A549 (cell line): ENCODE data around the gene MAP1LC3B2. TPM values are rescaled to one million over a fixed set of nuclear protein-coding genes. Genes with fewer than 3 reads are reported as not detected.
A peak's percentile ranks its signal among the peaks of the same experiment; 100 is the strongest.

ENCODE experiments used
- ATAC-seq, 2 experiments: fragments of 200-7000 bp in 1 of 2; fragments of >200 bp in 1 of 2; cut with Nextera tagmentation in 1 of 2; cut with Tn5 transposase in 1 of 2; 3 replicates each; pipeline versions ENCODE4 v1.8.0 to v1.9.1; 2018 to 2020; ENCODE audit warnings: mild to moderate bottlenecking in 1 of 2, moderate library complexity in 1 of 2
- CTCF ChIA-PET: fragments of 300-600 bp; sonication (Branson Sonifier 250); formaldehyde crosslinking; extraction: SDS; loops from one replicate; lab custom pipeline; 2021; ENCODE audit warnings: antibody characterized with exemption, inconsistent platforms; lab: Yijun Ruan, JAX
- POLR2A ChIA-PET: fragments of 350-600 bp; formaldehyde crosslinking; extraction: SDS; loops from one replicate; lab custom pipeline; 2021; ENCODE audit warnings: antibody characterized with exemption, inconsistent platforms; lab: Yijun Ruan, JAX
- DNase-seq, 2 experiments: peaks; one replicate each; pipeline versions ENCODE4 v3.0.0 to v3.0.0-alpha.2; 2011 to 2016; ENCODE audit warnings: low read depth in 1 of 2, low spot score in 1 of 2
- FAIRE-seq: peaks from 2 replicates; lab custom pipeline; 2011; peaks lifted over from hg19 to GRCh38; lab: Jason Lieb, UNC
- H3K27ac ChIP-seq, 2 experiments: fragments of >200 bp; sonication (Bioruptor Twin); formaldehyde crosslinking; 3 replicates each; pipeline ENCODE4 v1.5.1; 2016 to 2017
- H3K4me1 ChIP-seq: fragments of >200 bp; sonication (Bioruptor Twin); formaldehyde crosslinking; 3 replicates; pipeline ENCODE4 v1.6.1; 2016
- H3K4me2 ChIP-seq: fragments of >200 bp; sonication (Bioruptor Twin); formaldehyde crosslinking; 3 replicates; pipeline ENCODE4 v1.6.1; 2016
- H3K4me3 ChIP-seq: fragments of >200 bp; sonication (Bioruptor Twin); formaldehyde crosslinking; 3 replicates; pipeline ENCODE4 v1.5.1; 2016
- H3K9me3 ChIP-seq: fragments of >200 bp; sonication (Bioruptor Twin); formaldehyde crosslinking; 3 replicates; pipeline ENCODE4 v1.6.1; 2016
- BCL3 ChIP-seq: fragments of >200 bp; sonication (Bioruptor Twin); formaldehyde crosslinking; IDR thresholded peaks from 3 replicates; pipeline ENCODE4 v1.6.1; 2016
- CEBPB ChIP-seq, 2 experiments: fragments of >200 bp in 1 of 2; sonication (Bioruptor Twin) in 1 of 2; formaldehyde crosslinking in 1 of 2; IDR thresholded peaks; 2 replicates each; pipeline ENCODE4 v1.6.1; 2012 to 2016
- EHF ChIP-seq: fragments of 250-450 bp; sonication (Bioruptor Pico); IDR thresholded peaks from 2 replicates; pipeline ENCODE4 v1.5.0; 2020; ENCODE audit warnings: mild to moderate bottlenecking
- EHMT2 ChIP-seq: fragments of 200-600 bp; sonication (generic); IDR thresholded peaks from 2 replicates; pipeline ENCODE4 v1.6.1; 2016; ENCODE audit warnings: antibody characterized with exemption, low read depth, mild to moderate bottlenecking, moderate library complexity
- EP300 ChIP-seq, 2 experiments: fragments of >200 bp; sonication (Bioruptor Twin); formaldehyde crosslinking; IDR thresholded peaks; 2 replicates in 1 of 2; 3 replicates in 1 of 2; pipeline ENCODE4 v1.6.1; 2016 to 2017
- ESRRA ChIP-seq: fragments of 150-350 bp; IDR thresholded peaks from 2 replicates; pipeline ENCODE4 v1.6.1; 2014; ENCODE audit warnings: mild to moderate bottlenecking, low read length, borderline replicate concordance
- FOSB ChIP-seq: fragments of 250-450 bp; sonication (Bioruptor Pico); IDR thresholded peaks from 2 replicates; pipeline ENCODE4 v1.5.0; 2020; ENCODE audit warnings: mild to moderate bottlenecking, moderate library complexity
- FOSL2 ChIP-seq, 2 experiments: fragments of 450-650 bp in 1 of 2; fragments of >200 bp in 1 of 2; sonication (Bioruptor Twin) in 1 of 2; formaldehyde crosslinking; IDR thresholded peaks; 2 replicates each; pipeline versions ENCODE4 v1.5.0 to v1.6.1; 2016 to 2020; ENCODE audit warnings: mild to moderate bottlenecking in 1 of 2, moderate library complexity in 1 of 2
- FOXS1 ChIP-seq: fragments of 250-450 bp; sonication (Bioruptor Pico); IDR thresholded peaks from 2 replicates; pipeline ENCODE4 v1.5.0; 2020; ENCODE audit warnings: mild to moderate bottlenecking, moderate library complexity
- GATA3 ChIP-seq: IDR thresholded peaks from 2 replicates; pipeline ENCODE4 v1.6.1; 2012; ENCODE audit warnings: borderline replicate concordance
- HOXB13 ChIP-seq: fragments of 250-450 bp; sonication (Bioruptor Pico); IDR thresholded peaks from 2 replicates; pipeline ENCODE4 v1.5.0; 2020; ENCODE audit warnings: low read depth, mild to moderate bottlenecking, moderate library complexity
- HOXB5 ChIP-seq: fragments of 250-450 bp; sonication (Bioruptor Pico); IDR thresholded peaks from 2 replicates; pipeline ENCODE4 v1.5.0; 2020; ENCODE audit warnings: mild to moderate bottlenecking, moderate library complexity
- JUN ChIP-seq, 2 experiments: fragments of >200 bp; sonication (Bioruptor Twin); formaldehyde crosslinking; IDR thresholded peaks; 2 replicates in 1 of 2; 3 replicates in 1 of 2; pipeline ENCODE4 v1.6.1; 2016 to 2017
- JUNB ChIP-seq: fragments of >200 bp; sonication (Bioruptor Twin); formaldehyde crosslinking; IDR thresholded peaks from 2 replicates; pipeline ENCODE4 v1.6.1; 2016
- KDM5A ChIP-seq: fragments of 200-600 bp; sonication (generic); IDR thresholded peaks from 2 replicates; pipeline ENCODE4 v1.6.1; 2016; ENCODE audit warnings: antibody characterized with exemption, mild to moderate bottlenecking
- MAFK ChIP-seq: fragments of 450-650 bp; IDR thresholded peaks from 2 replicates; pipeline ENCODE4 v1.6.1; 2014; ENCODE audit not compliant: partially characterized antibody
- MAX ChIP-seq: IDR thresholded peaks from 2 replicates; pipeline ENCODE4 v1.6.1; 2012
- NFE2L2 ChIP-seq: fragments of 150-350 bp; conservative IDR thresholded peaks from 2 replicates; pipeline ENCODE4 v1.6.1; 2014; ENCODE audit warnings: low read length
- NR3C1 ChIP-seq: fragments of >200 bp; sonication (Bioruptor Twin); formaldehyde crosslinking; IDR thresholded peaks from 3 replicates; pipeline ENCODE4 v1.6.1; 2017
- PBX3 ChIP-seq: IDR thresholded peaks from 2 replicates; pipeline ENCODE4 v1.6.1; 2012
- PHF8 ChIP-seq: fragments of 200-600 bp; sonication (generic); IDR thresholded peaks from 2 replicates; pipeline ENCODE4 v1.6.1; 2016; ENCODE audit warnings: low read depth, mild to moderate bottlenecking, antibody characterized with exemption, moderate library complexity, borderline replicate concordance
- RAD21 ChIP-seq, 2 experiments: fragments of >200 bp in 1 of 2; sonication (Bioruptor Twin) in 1 of 2; formaldehyde crosslinking in 1 of 2; IDR thresholded peaks in 1 of 2; conservative IDR thresholded peaks in 1 of 2; 2 replicates in 1 of 2; 3 replicates in 1 of 2; pipeline ENCODE4 v1.6.1; 2012 to 2018; ENCODE audit warnings: inconsistent platforms in 1 of 2
- RARB ChIP-seq: fragments of 250-450 bp; sonication (Bioruptor Pico); IDR thresholded peaks from 2 replicates; pipeline ENCODE4 v1.8.0; 2021; ENCODE audit warnings: mild to moderate bottlenecking, moderate library complexity
- RFX5 ChIP-seq: fragments of 450-650 bp; IDR thresholded peaks from 2 replicates; pipeline ENCODE4 v1.7.1; 2014; ENCODE audit warnings: antibody characterized with exemption, mild to moderate bottlenecking, moderate library complexity
- SMC3 ChIP-seq: fragments of >200 bp; sonication (Bioruptor Twin); formaldehyde crosslinking; IDR thresholded peaks from 3 replicates; pipeline ENCODE4 v1.6.1; 2018; ENCODE audit warnings: inconsistent platforms
- ZFP36 ChIP-seq: fragments of 450-650 bp; IDR thresholded peaks from 2 replicates; pipeline ENCODE4 v1.6.1; 2014; ENCODE audit warnings: borderline replicate concordance; ENCODE audit not compliant: partially characterized antibody
- ZNF302 ChIP-seq: fragments of 250-450 bp; sonication (Bioruptor Pico); IDR thresholded peaks from 2 replicates; pipeline ENCODE4 v1.9.0; 2021; ENCODE audit warnings: inconsistent platforms, mild to moderate bottlenecking, moderate library complexity
- ZSCAN20 ChIP-seq: fragments of 250-450 bp; sonication (Bioruptor Pico); IDR thresholded peaks from 2 replicates; pipeline ENCODE4 v1.8.0; 2022; ENCODE audit warnings: mild to moderate bottlenecking, moderate library complexity
- WGBS: methylation state at CpG from one replicate; pipeline ENCODE4 v1.1.6; 2017; ENCODE audit errors: missing lambda C conversion rate; 5-methylcytosine and 5-hydroxymethylcytosine counted together
- polyA plus RNA-seq, 4 experiments: library from polyadenylated mRNA; depleted of rRNA in 3 of 4; stranded (reverse); fragments of >200 nt; fragmentation: RNase III in 1 of 4; extraction: RNeasy Plus Mini Kit Qiagen cat#74134 plus additional on column Dnase treatment in 1 of 4; gene quantifications; 2 replicates in 3 of 4; 3 replicates in 1 of 4; pipeline ENCODE4 v1.2.3, GENCODE V29; 2011 to 2017

MAP1LC3B2 gene
- polyA plus RNA-seq, 2 of the 4 experiments (the other 2 are of a cell fraction), result 2.1 to 2.8 TPM

- peak overlapping the region; percentile 87 to 94 for H3K27ac ChIP-seq
- CTCF ChIA-PET, result interaction anchor here (0.6 kb wide), 1 partner anchor 1187 kb away, joined by 4 read pairs; no protein-coding TSS in a partner anchor
- DNase-seq (peak in 1 of 2 experiments; percentile 41), FAIRE-seq (no peak), ATAC-seq (no peak)
- peaks cover 5% of the 10 kb centered on the region; the same call in 2 of the 3 replicates for H3K9me3 ChIP-seq
- POLR2A ChIA-PET, result interaction anchor here (0.6 kb wide), 1 partner anchor 252 kb away, joined by 4 read pairs; no protein-coding TSS in a partner anchor
- WGBS, result 18% methylated on average over 1 of the region's 1 CpG
- H3K4me3 ChIP-seq, result no peak overlapping the region
- H3K4me2 ChIP-seq, result peak overlapping the region; percentile 64
- H3K4me1 ChIP-seq, result peaks cover 62% of the 10 kb centered on the region
- TF ChIP-seq ZNF302 (CRISPR knock-in tag) (peak; percentile 58; the same call in 1 of the 2 replicates), CEBPB (IDR thresholded peaks at IDR 0.05) (no peak)
- TF ChIP-seq, all 56 proteins: peak for 1
These were observed 30.7 kb upstream of the MAP1LC3B2 start for GRCh38 chr12:116528498-116528897.

- peak; percentile 72 to 96 for DNase-seq
- POLR2A ChIA-PET, result interaction anchor here (0.6 kb wide), 1 partner anchor 252 kb away, joined by 4 read pairs; no protein-coding TSS in a partner anchor
These were observed 30.1 kb upstream of the MAP1LC3B2 start for GRCh38 chr12:116529048-116529447.

GRCh38 chr12:116529686-116530085 is 29.5 kb upstream of the MAP1LC3B2 start:
- FAIRE-seq, result no peak
- ChIA-PET CTCF (interaction anchor here (1.6 to 2.2 kb wide), 2 partner anchors 71 to 388 kb away, joined by 4 to 6 read pairs; no protein-coding TSS in a partner anchor), POLR2A (no interaction called here)
- 63% methylated on average over 2 of the region's 2 CpGs for WGBS
- Histone ChIP-seq H3K4me2 (peak overlapping the region; percentile 64), H3K4me1 (peaks cover 60% of the 10 kb centered on the region), H3K9me3 (peaks cover 5% of the 10 kb centered on the region; the same call in 2 of the 3 replicates), H3K4me3 (no peak overlapping the region), H3K27ac (peak overlapping the region; percentile 87 to 94)
- DNase-seq, result no peak
- 0 out of 2 replicates have a peak, but pooled peaks have one; percentile 31 for TF ChIP-seq ZSCAN20 (CRISPR knock-in tag)
- TF ChIP-seq ESRRA, result no peak
- ATAC-seq, result no peak

More at GRCh38 chr12:116529048-116529447, 30.1 kb upstream of the MAP1LC3B2 start:
- ATAC-seq (peak; percentile 14 to 63; a peak in 3 of 6 replicates), FAIRE-seq (peak; percentile 36)
- Histone ChIP-seq H3K9me3 (peaks cover 5% of the 10 kb centered on the region; the same call in 2 of the 3 replicates), H3K4me1 (peaks cover 62% of the 10 kb centered on the region), H3K27ac (peak overlapping the region; percentile 87 to 94), H3K4me2 (peak overlapping the region; percentile 64), H3K4me3 (no peak overlapping the region)
- 2% methylated on average over 8 of the region's 8 CpGs for WGBS
- CTCF ChIA-PET, result interaction anchor here (1.6 kb wide), 1 partner anchor 388 kb away, joined by 4 read pairs; no protein-coding TSS in a partner anchor
- TF ChIP-seq HOXB5 (peak; percentile 94), HOXB13 (peak; percentile 54; the same call in 1 of the 2 replicates), NR3C1 (no peak), JUNB (peak; percentile 80), EHMT2 (no peak), NFE2L2 (no peak), ESRRA (no peak), FOXS1 (CRISPR knock-in tag) (0 out of 2 replicates have a peak, but pooled peaks have one; percentile 34), FOSL2 (IDR thresholded peaks at IDR 0.05) (0 out of 2 replicates have a peak, but pooled peaks have one; percentile 20), FOSL2 (CRISPR knock-in tag; IDR thresholded peaks at IDR 0.05) (peak; percentile 87), KDM5A (no peak), PHF8 (no peak), ZFP36 (peak; percentile 70), RAD21 (conservative IDR thresholded peaks at IDR 0.05 in 1 of 2, IDR thresholded peaks at IDR 0.05 in 1 of 2) (peak; percentile 49 to 52), CEBPB (IDR thresholded peaks at IDR 0.05) (peak in 1 of 2 experiments; percentile 88; a peak in 2 of 4 replicates), BCL3 (peak; percentile 81), SMC3 (peak; percentile 39; the same call in 2 of the 3 replicates), PBX3 (peak; percentile 85; the same call in 1 of the 2 replicates), JUN (IDR thresholded peaks at IDR 0.05) (peak; percentile 69 to 92; a peak in 4 of 5 replicates), RARB (CRISPR knock-in tag) (peak; percentile 95), MAFK (peak; percentile 54), EP300 (IDR thresholded peaks at IDR 0.05) (peak; percentile 67 to 89; a peak in 3 of 5 replicates), EHF (CRISPR knock-in tag) (no peak), FOSB (peak; percentile 73; the same call in 1 of the 2 replicates), RFX5 (no peak), MAX (peak; percentile 90), GATA3 (peak; percentile 99)
